B cell (primary cell): ENCODE data around the gene TOGARAM2. TPM values are rescaled to one million over a fixed set of nuclear protein-coding genes. Genes with fewer than 3 reads are reported as not detected.

Source experiments
- ATAC-seq: fragments of 200-7000 bp; cut with Tn5 transposase; one replicate; pipeline ENCODE4 v1.10.0; 2021; ENCODE audit warnings: low read depth, mild to moderate bottlenecking, moderate number of reproducible peaks, moderate library complexity
- CTCF ChIA-PET: fragments of 350-600 bp; sonication (Branson Sonifier 250); formaldehyde crosslinking; loops from one replicate; lab custom pipeline; 2021; ENCODE audit warnings: antibody characterized with exemption, inconsistent platforms; lab: Charles Lee
- POLR2A ChIA-PET: fragments of 350-600 bp; sonication (Branson Sonifier 250); formaldehyde crosslinking; loops from one replicate; lab custom pipeline; 2021; ENCODE audit warnings: antibody characterized with exemption; lab: Charles Lee
- DNase-seq: peaks from one replicate; pipeline ENCODE4 v3.0.0; 2013
- H2AFZ ChIP-seq: 2 replicates; pipeline ENCODE4 v1.6.1; 2012; ENCODE audit warnings: mild to moderate bottlenecking, low read depth, low read length; ENCODE audit not compliant: insufficient read depth, poor library complexity, severe bottlenecking
- H3K27ac ChIP-seq, 2 donors: 1 replicate in 1 of 2; 2 replicates in 1 of 2; pipeline ENCODE4 v1.5.1; 2012 to 2013; ENCODE audit warnings: low read length in 2 of 2, mild to moderate bottlenecking in 2 of 2, moderate library complexity in 1 of 2
- H3K27me3 ChIP-seq, 4 experiments: fragments of 200-600 bp in 1 of 4; sonication (generic) in 1 of 4; replicated peaks in 1 of 4; 1 replicate in 2 of 4; 2 replicates in 2 of 4; pipeline versions ENCODE4 v1.6.1 to v1.7.0; 2013 to 2016; ENCODE audit warnings: low read length in 3 of 4, mild to moderate bottlenecking in 2 of 4, mixed read lengths in 1 of 4, moderate library complexity in 1 of 4; ENCODE audit not compliant: insufficient read depth in 4 of 4, control insufficient read depth in 3 of 4; ENCODE audit errors: control extremely low read depth in 1 of 4
- H3K36me3 ChIP-seq, 2 experiments: replicated peaks in 1 of 2; 1 replicate in 1 of 2; 2 replicates in 1 of 2; pipeline versions ENCODE4 v1.6.1 to v1.7.1; 2013; ENCODE audit warnings: low read length in 1 of 2; ENCODE audit not compliant: insufficient read depth in 2 of 2, control insufficient read depth in 1 of 2; ENCODE audit errors: control extremely low read depth in 1 of 2, extremely low read depth in 1 of 2
- H3K4me1 ChIP-seq, 2 donors: fragments of 200-600 bp in 1 of 2; sonication (generic) in 1 of 2; 1 replicate in 1 of 2; 2 replicates in 1 of 2; pipeline versions ENCODE4 v1.5.1 to v1.6.1; 2013 to 2017; ENCODE audit warnings: low read length in 2 of 2; ENCODE audit not compliant: control insufficient read depth in 2 of 2, insufficient read depth in 2 of 2
- H3K4me2 ChIP-seq: replicated peaks from 2 replicates; pipeline ENCODE3; 2012; ENCODE audit warnings: mild to moderate bottlenecking, low read depth, low read length; ENCODE audit not compliant: poor library complexity, severe bottlenecking
- H3K4me3 ChIP-seq, 5 experiments: fragments of 200-600 bp in 1 of 5; sonication (generic) in 1 of 5; 1 replicate in 3 of 5; 2 replicates in 2 of 5; pipeline versions ENCODE4 v1.5.1 to v1.7.0; 2011 to 2016; ENCODE audit warnings: low read length in 4 of 5, mild to moderate bottlenecking in 4 of 5, low read depth in 2 of 5, control low read depth in 1 of 5, moderate library complexity in 1 of 5; ENCODE audit not compliant: insufficient read depth in 1 of 5; ENCODE audit errors: control extremely low read depth in 1 of 5, extremely low read depth in 1 of 5
- H3K79me2 ChIP-seq: fragments of 200-600 bp; sonication (generic); one replicate; pipeline ENCODE4 v1.6.0; 2016; ENCODE audit warnings: low read length; ENCODE audit not compliant: control insufficient read depth, insufficient read depth
- H3K9ac ChIP-seq: fragments of 200-600 bp; sonication (generic); 2 replicates; pipeline ENCODE4 v1.6.1; 2017; ENCODE audit warnings: mild to moderate bottlenecking, low read length, moderate library complexity
- H3K9me3 ChIP-seq, 3 donors: one replicate each; pipeline versions ENCODE4 v1.6.1 to v1.7.1; 2013; ENCODE audit warnings: low read length in 2 of 3; ENCODE audit not compliant: control insufficient read depth in 2 of 3, insufficient read depth in 1 of 3; ENCODE audit errors: control extremely low read depth in 1 of 3
- H4K20me1 ChIP-seq: 2 replicates; pipeline ENCODE4 v1.6.0; 2012; ENCODE audit warnings: mild to moderate bottlenecking, low read length; ENCODE audit not compliant: insufficient read depth, control insufficient read depth, poor library complexity, severe bottlenecking
- H3K27ac Mint-ChIP-seq: one replicate; pipeline ENCODE4 v1.8.0; 2021; ENCODE audit warnings: mixed read lengths
- H3K27me3 Mint-ChIP-seq: one replicate; pipeline ENCODE4 v1.8.0; 2021; ENCODE audit warnings: mixed read lengths
- H3K4me1 Mint-ChIP-seq: one replicate; pipeline ENCODE4 v1.8.0; 2021; ENCODE audit warnings: mixed read lengths
- H3K4me3 Mint-ChIP-seq: one replicate; pipeline ENCODE4 v1.8.0; 2021; ENCODE audit warnings: mixed read lengths
- H3K9me3 Mint-ChIP-seq: one replicate; pipeline ENCODE4 v1.8.0; 2022; ENCODE audit warnings: mixed read lengths; ENCODE audit not compliant: insufficient read depth
- CTCF ChIP-seq: fragments of 200-600 bp; IDR thresholded peaks from one replicate; pipeline ENCODE4 v1.8.0; 2022; ENCODE audit warnings: antibody characterized with exemption, mild to moderate bottlenecking
- EZH2 ChIP-seq: IDR thresholded peaks from 2 replicates; pipeline ENCODE4 v1.6.1; 2012; ENCODE audit warnings: borderline replicate concordance, low read depth, mild to moderate bottlenecking, moderate library complexity, low read length; ENCODE audit not compliant: insufficient read depth, poor library complexity, severe bottlenecking
- WGBS: methylation state at CpG from one replicate; pipeline ENCODE4 v1.1.5; 2013; ENCODE audit warnings: missing lambda C conversion rate; ENCODE audit not compliant: insufficient coverage; 5-methylcytosine and 5-hydroxymethylcytosine counted together
- intact Hi-C: fragments of 100-400 bp; cut with micrococcal nuclease; formaldehyde crosslinking; loops from one replicate; pipeline ENCODE4 v1.10.0; 2022
- polyA plus RNA-seq: library from polyadenylated mRNA; depleted of rRNA; stranded (reverse); fragments of >200 nt; gene quantifications from 2 replicates; pipeline ENCODE4 v1.2.3, GENCODE V29; 2012
- total RNA-seq, 2 donors: library from RNA; stranded (reverse); fragments of 120-200 nt in 1 of 2; gene quantifications; 1 replicate in 1 of 2; 2 replicates in 1 of 2; pipeline versions ENCODE4 v1.2.3 to v1.2.4, GENCODE V29; 2013 to 2022

The TOGARAM2 gene
- total and polyA plus RNA-seq, 2 donors (not counting 1 experiment from before 2014, with no cell fraction given), result 0.25 to 0.61 TPM

DNA sequence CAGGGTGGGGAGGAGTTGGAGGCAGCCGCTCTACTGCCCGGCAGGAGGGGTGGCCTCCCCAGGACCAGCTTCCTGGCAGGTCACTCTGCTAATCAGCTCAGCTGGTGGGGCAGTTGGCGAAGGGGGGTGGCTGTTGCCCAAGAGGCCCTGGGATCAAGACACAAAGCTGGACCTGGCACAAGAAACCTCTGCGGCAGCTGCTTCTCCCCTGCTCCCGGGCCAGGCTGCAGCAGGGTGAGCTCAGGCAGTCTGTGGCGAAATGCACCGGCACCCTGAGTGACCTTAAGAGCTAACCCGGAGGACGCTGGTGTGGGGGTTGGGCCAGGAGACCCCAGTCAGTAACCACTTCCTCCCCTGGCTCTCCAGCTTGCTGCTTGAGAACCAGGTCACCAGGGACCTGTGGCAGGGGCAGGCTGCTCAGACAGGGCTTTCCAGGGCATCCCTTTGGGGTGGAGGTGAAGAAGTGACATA, 31.1 kb downstream of the TOGARAM2 start:
- Histone ChIP-seq H3K27ac (no peak overlapping the region), H3K9ac (no peak overlapping the region), H3K4me2 (no peak overlapping the region), H4K20me1 (no peaks in the 10 kb centered on the region), H3K36me3 (no peaks in the 10 kb centered on the region), H2AFZ (peak overlapping the region; percentile 32), H3K4me1 (peaks cover 31 to 59% of the 10 kb centered on the region in 2 donors), H3K79me2 (no peaks in the 10 kb centered on the region), H3K4me3 (no peak overlapping the region), H3K9me3 (peaks cover 0 to 6% (median 0%) of the 10 kb centered on the region in 3 donors), H3K27me3 (peaks cover 0 to 28% (median 0%) of the 10 kb centered on the region in 4 experiments)
- POLR2A ChIA-PET, result no interaction called here
- CTCF ChIA-PET, result interaction anchor here (0.6 to 2.1 kb wide), 5 partner anchors 12 to 97 kb away, joined by 3 to 8 read pairs (median 3); no protein-coding TSS in a partner anchor
- TF ChIP-seq EZH2, result no peak
- TF ChIP-seq CTCF, result no peak
- peak overlapping the region; percentile 87 for H3K27ac Mint-ChIP-seq
- peaks cover 8% of the 10 kb centered on the region for H3K27me3 Mint-ChIP-seq
- no peak for DNase-seq
- no peaks in the 10 kb centered on the region for H3K9me3 Mint-ChIP-seq
- intact Hi-C loops, result loop anchor here (5.0 kb wide), 1 partner anchor 105 kb away; the partner anchor contains the start of gene CLIP4
- WGBS, result 53% methylated on average over 5 of the region's 9 CpGs
- H3K4me3 Mint-ChIP-seq, result no peak overlapping the region
- H3K4me1 Mint-ChIP-seq, result peaks cover 58% of the 10 kb centered on the region
- peak; percentile 38 for ATAC-seq

DNA sequence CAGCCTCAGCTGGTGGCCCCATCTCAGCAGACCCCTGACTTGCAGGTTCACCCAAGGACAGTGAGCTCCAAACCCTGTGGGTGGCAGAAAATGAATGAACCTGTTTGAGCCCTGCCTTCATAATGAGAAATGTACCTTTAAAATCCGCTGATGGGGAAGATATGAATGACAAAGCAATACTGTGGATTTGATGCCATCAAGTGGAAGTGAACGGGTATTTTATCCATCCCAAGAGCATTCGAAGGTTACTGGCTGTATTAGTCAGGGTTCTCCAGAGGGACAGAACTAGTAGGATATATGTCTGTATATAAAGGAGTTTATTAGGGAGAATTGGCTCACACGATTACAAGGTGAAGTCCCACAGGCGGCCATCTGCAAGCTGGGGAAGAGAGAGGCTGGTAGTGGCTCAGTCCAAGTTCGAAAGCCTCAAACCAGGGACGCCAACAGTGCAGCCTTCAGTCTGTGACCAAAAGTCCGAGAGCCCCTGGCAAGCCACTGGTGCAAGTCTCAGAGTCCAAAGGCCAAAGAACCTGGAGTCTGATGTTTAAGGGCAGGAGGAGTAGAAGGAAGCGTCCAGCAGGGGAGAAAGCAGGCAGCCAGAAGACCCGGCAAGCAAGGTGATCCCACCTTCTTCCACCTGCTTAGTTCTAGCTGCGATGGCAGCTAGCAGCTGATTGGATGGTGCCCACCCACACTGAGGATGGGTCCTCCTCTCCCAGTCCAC, 32.1 kb downstream of the TOGARAM2 start:
- no peaks in the 10 kb centered on the region for H4K20me1 ChIP-seq
- ChIA-PET POLR2A (no interaction called here), CTCF (interaction anchor here (1.0 to 2.1 kb wide), 3 partner anchors 13 to 52 kb away, joined by 3 to 8 read pairs (median 5); no protein-coding TSS in a partner anchor)
- WGBS, result 89% methylated on average over 11 of the region's 11 CpGs
- H3K4me3 ChIP-seq, result no peak overlapping the region
- H3K4me1 ChIP-seq, result peaks cover 31 to 59% of the 10 kb centered on the region in 2 donors
- TF ChIP-seq CTCF, result no peak
- TF ChIP-seq EZH2, result no peak
- no peaks in the 10 kb centered on the region for H3K79me2 ChIP-seq
- H3K27me3 ChIP-seq, result peaks cover 0 to 28% (median 0%) of the 10 kb centered on the region in 4 experiments
- Mint-ChIP-seq H3K9me3 (no peaks in the 10 kb centered on the region), H3K27ac (no peak overlapping the region), H3K4me3 (no peak overlapping the region), H3K27me3 (peaks cover 8% of the 10 kb centered on the region), H3K4me1 (peaks cover 58% of the 10 kb centered on the region)
- intact Hi-C loops, result loop anchor here (5.0 kb wide), 1 partner anchor 104 kb away; the partner anchor contains the start of gene CLIP4
- no peak overlapping the region for H3K4me2 ChIP-seq
- no peak overlapping the region for H3K9ac ChIP-seq
- H3K36me3 ChIP-seq, result no peaks in the 10 kb centered on the region
- H3K27ac ChIP-seq, result no peak overlapping the region
- H2AFZ ChIP-seq, result no peak overlapping the region
- DNase-seq, result no peak
- H3K9me3 ChIP-seq, result peaks cover 0 to 6% (median 0%) of the 10 kb centered on the region in 3 donors
- ATAC-seq, result no peak
